ENCODE results near the gene SH3D19.

Gene SH3D19

GRCh38 chr4:151207868-151208267, 117.5 kb downstream of the SH3D19 start:
- Histone ChIP-seq H3K27ac (ENCODE audit: low read depth, low read length) (no peak overlapping the region), H3K27me3 (ENCODE audit: control insufficient read depth, insufficient read depth, low read length) (no peaks in the 10 kb centered on the region), H3K9ac (ENCODE audit: low read length) (no peak overlapping the region), H3K9me3 (ENCODE audit: control insufficient read depth, insufficient read depth, low read depth, low read length) (no peaks in the 10 kb centered on the region), H3K4me1 (ENCODE audit: control insufficient read depth, insufficient read depth, low read length) (peaks cover 4% of the 10 kb centered on the region; the same call in 1 of the 2 replicates), H3K4me3 (ENCODE audit: low read depth, low read length) (no peak overlapping the region), H3K36me3 (ENCODE audit: control insufficient read depth, insufficient read depth, low read length) (peaks cover 2% of the 10 kb centered on the region; the same call in 1 of the 2 replicates)

GRCh38 chr4:151207186-151207585, 118.2 kb downstream of the SH3D19 start:
- H3K9ac ChIP-seq (ENCODE audit: low read length), result no peak overlapping the region
- no peak overlapping the region for H3K27ac ChIP-seq (ENCODE audit: low read depth, low read length)
- peaks cover 4% of the 10 kb centered on the region; the same call in 1 of the 2 replicates for H3K4me1 ChIP-seq (ENCODE audit: control insufficient read depth, insufficient read depth, low read length)
- H3K27me3 ChIP-seq (ENCODE audit: control insufficient read depth, insufficient read depth, low read length), result no peaks in the 10 kb centered on the region
- H3K36me3 ChIP-seq (ENCODE audit: control insufficient read depth, insufficient read depth, low read length), result no peaks in the 10 kb centered on the region
- no peak overlapping the region for H3K4me3 ChIP-seq (ENCODE audit: low read depth, low read length)
- H3K9me3 ChIP-seq (ENCODE audit: control insufficient read depth, insufficient read depth, low read depth, low read length), result no peaks in the 10 kb centered on the region

DNA sequence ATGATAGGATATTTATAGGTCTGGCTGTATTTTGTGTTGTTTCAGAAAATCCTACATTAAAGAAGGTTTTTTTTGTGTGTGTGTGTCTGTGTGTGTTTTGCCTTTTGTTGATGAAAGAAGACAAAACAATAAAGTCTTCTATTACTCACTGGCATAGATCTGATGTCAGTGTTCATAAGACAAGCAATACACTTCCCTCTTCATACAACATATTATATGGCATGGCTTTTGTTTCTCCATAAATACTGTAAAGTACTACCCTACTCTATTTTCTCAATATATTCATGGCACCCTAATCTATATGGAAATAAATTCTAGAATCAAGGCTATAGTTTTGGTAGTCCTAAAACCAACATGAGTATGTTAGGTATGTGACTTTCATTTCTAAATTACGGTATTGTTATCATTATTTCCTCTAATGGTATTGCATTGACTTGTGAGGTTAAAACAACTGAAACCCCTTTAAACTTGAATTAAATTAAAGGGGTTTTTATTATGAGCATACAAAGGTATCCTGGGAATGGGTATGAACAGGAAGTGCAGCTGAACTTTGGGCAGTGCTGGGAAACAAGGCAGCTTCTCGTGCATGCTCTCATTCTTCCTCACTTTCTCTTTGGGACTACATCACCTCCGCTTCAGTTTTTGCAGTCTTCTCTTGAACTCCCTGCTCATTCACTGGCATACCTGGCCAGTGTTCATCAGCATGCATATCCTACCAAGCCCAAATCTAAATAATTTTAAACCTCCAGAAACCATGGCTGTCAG, 119.0 kb downstream of the SH3D19 start:
- H3K36me3 ChIP-seq (ENCODE audit: control insufficient read depth, insufficient read depth, low read length), result no peaks in the 10 kb centered on the region
- no peak overlapping the region for H3K4me3 ChIP-seq (ENCODE audit: low read depth, low read length)
- no peak overlapping the region for H3K9ac ChIP-seq (ENCODE audit: low read length)
- H3K9me3 ChIP-seq (ENCODE audit: control insufficient read depth, insufficient read depth, low read depth, low read length), result no peaks in the 10 kb centered on the region
- peaks cover 4% of the 10 kb centered on the region; the same call in 1 of the 2 replicates for H3K4me1 ChIP-seq (ENCODE audit: control insufficient read depth, insufficient read depth, low read length)
- no peak overlapping the region for H3K27ac ChIP-seq (ENCODE audit: low read depth, low read length)
- no peaks in the 10 kb centered on the region for H3K27me3 ChIP-seq (ENCODE audit: control insufficient read depth, insufficient read depth, low read length)

DNA sequence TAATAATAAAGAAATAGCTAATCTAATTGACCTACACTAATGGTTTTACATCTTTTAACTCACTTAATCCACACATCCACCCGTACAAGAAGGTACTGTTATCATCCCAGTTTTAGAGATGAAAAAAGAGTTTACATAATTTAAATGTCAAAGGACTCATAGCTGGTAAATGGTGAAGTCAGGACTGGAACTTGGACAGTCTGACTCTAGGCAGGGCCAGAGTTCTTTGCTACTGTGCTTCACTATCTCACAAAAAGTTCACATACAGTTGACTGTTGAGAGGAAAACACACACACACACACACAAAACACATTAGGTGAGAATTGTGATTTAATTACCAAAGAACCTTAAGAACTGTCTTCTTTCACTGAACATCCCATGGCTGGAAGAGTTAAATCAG, 119.7 kb downstream of the SH3D19 start:
- H3K9ac ChIP-seq (ENCODE audit: low read length), result no peak overlapping the region
- H3K27me3 ChIP-seq (ENCODE audit: control insufficient read depth, insufficient read depth, low read length), result no peaks in the 10 kb centered on the region
- H3K9me3 ChIP-seq (ENCODE audit: control insufficient read depth, insufficient read depth, low read depth, low read length), result no peaks in the 10 kb centered on the region
- no peak overlapping the region for H3K4me3 ChIP-seq (ENCODE audit: low read depth, low read length)
- no peak overlapping the region for H3K27ac ChIP-seq (ENCODE audit: low read depth, low read length)
- peaks cover 4% of the 10 kb centered on the region; the same call in 1 of the 2 replicates for H3K4me1 ChIP-seq (ENCODE audit: control insufficient read depth, insufficient read depth, low read length)
- H3K36me3 ChIP-seq (ENCODE audit: control insufficient read depth, insufficient read depth, low read length), result no peaks in the 10 kb centered on the region

- no peak overlapping the region for H3K27ac ChIP-seq (ENCODE audit: low read depth, low read length)
- H3K36me3 ChIP-seq (ENCODE audit: control insufficient read depth, insufficient read depth, low read length), result no peaks in the 10 kb centered on the region
- H3K4me3 ChIP-seq (ENCODE audit: low read depth, low read length), result no peak overlapping the region
- no peak overlapping the region for H3K9ac ChIP-seq (ENCODE audit: low read length)
- no peaks in the 10 kb centered on the region for H3K9me3 ChIP-seq (ENCODE audit: control insufficient read depth, insufficient read depth, low read depth, low read length)
- no peaks in the 10 kb centered on the region for H3K27me3 ChIP-seq (ENCODE audit: control insufficient read depth, insufficient read depth, low read length)
- peaks cover 4% of the 10 kb centered on the region; the same call in 1 of the 2 replicates for H3K4me1 ChIP-seq (ENCODE audit: control insufficient read depth, insufficient read depth, low read length)
These were observed 120.4 kb downstream of the SH3D19 start for GRCh38 chr4:151204925-151205524.

DNA sequence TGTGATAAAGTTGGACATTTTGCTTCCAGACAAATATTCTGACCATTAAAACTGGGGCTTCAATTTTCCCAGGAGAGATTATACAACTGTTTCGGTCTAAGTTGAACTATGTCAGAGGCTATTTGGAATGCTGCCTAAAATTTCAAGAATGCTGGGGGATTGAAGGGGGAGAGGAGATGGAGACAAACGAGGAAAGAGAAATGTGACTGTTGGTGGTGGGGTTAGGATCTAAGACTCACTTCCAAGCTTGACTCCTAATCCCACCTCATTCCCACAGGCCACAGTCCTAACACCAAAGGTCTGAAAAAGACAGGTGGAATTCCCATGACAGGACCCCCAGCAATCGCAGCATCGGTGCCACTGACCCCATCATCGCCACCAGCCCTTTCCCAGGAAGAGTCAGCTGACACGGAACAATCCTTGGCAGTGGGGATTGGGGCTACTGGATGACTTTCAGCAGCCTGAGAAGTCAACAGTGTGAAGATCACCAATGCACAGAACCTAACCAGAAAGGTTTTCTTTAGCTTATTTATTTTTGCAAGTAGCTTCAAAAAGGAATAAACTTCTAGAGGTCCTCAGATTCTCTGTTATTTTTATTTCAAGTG, 122.5 kb downstream of the SH3D19 start:
- Histone ChIP-seq H3K27me3 (ENCODE audit: control insufficient read depth, insufficient read depth, low read length) (no peaks in the 10 kb centered on the region), H3K36me3 (ENCODE audit: control insufficient read depth, insufficient read depth, low read length) (no peaks in the 10 kb centered on the region), H3K4me1 (ENCODE audit: control insufficient read depth, insufficient read depth, low read length) (peaks cover 4% of the 10 kb centered on the region; the same call in 1 of the 2 replicates), H3K9ac (ENCODE audit: low read length) (no peak overlapping the region), H3K9me3 (ENCODE audit: control insufficient read depth, insufficient read depth, low read depth, low read length) (no peaks in the 10 kb centered on the region), H3K4me3 (ENCODE audit: low read depth, low read length) (no peak overlapping the region), H3K27ac (ENCODE audit: low read depth, low read length) (no peak overlapping the region)

DNA sequence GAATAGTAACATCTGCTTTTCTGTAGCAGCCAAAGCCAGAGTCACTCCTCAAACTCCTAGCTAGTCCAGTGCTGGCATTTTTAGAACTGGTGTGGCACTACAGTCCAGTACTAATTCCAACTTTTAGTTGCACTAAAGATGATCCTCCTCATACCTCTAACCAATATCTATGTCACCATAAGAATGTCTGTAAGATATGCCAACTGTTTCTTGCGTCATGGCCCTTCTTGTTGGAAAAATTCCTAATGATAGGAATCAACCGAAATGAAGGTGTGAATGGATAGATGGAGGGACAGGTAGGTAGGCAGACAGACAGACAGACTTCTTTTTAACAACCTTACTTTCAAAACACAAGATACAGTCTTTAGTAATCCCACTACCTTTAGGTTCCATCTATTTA, 123.0 kb downstream of the SH3D19 start:
- Histone ChIP-seq H3K4me1 (ENCODE audit: control insufficient read depth, insufficient read depth, low read length) (peaks cover 4% of the 10 kb centered on the region; the same call in 1 of the 2 replicates), H3K27me3 (ENCODE audit: control insufficient read depth, insufficient read depth, low read length) (no peaks in the 10 kb centered on the region), H3K9ac (ENCODE audit: low read length) (no peak overlapping the region), H3K4me3 (ENCODE audit: low read depth, low read length) (no peak overlapping the region), H3K36me3 (ENCODE audit: control insufficient read depth, insufficient read depth, low read length) (no peaks in the 10 kb centered on the region), H3K9me3 (ENCODE audit: control insufficient read depth, insufficient read depth, low read depth, low read length) (no peaks in the 10 kb centered on the region), H3K27ac (ENCODE audit: low read depth, low read length) (no peak overlapping the region)

DNA sequence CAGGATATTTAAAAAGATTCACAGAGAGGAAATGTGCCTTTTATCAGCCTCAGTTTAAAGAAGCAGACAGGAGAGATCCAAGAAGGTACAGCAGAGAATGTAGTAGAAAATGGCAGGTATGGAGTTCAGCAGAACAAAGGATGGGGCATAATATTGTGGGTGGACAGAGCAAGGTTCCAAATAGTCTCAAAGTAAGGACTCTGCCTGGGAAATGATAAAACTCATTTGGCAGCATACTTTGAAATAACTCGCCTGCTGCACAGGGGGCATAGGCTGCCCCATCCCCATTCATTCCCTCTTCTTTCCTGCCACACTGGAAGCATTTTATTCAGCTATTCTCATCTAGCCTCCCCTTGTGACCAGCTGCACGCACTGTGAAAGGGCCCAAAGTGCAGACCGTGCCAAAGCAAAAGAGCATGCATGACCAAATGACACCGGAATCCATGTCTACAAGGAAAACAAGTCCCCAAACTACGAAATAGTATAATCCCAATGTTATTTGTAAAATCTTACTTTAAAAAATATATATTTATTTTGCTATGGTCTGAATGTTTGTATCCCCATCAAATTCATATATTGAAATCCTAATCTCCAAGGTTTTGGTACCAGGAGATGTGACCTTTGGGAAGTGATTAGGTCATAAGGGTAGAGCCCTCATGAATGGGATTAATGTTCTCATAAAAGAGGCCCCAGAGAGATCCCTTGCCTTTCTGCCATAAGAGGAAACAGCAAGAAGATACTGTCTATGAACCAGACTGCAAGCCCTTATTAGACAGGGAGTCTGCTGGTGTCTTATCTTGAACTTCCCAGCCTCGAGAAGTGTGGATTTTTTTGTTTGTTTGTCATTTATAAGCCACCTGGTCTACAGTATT, 125.8 kb downstream of the SH3D19 start:
- no peaks in the 10 kb centered on the region for H3K27me3 ChIP-seq (ENCODE audit: control insufficient read depth, insufficient read depth, low read length)
- H3K4me1 ChIP-seq (ENCODE audit: control insufficient read depth, insufficient read depth, low read length), result peaks cover 4% of the 10 kb centered on the region; the same call in 1 of the 2 replicates
- no peak overlapping the region for H3K27ac ChIP-seq (ENCODE audit: low read depth, low read length)
- H3K4me3 ChIP-seq (ENCODE audit: low read depth, low read length), result no peak overlapping the region
- H3K36me3 ChIP-seq (ENCODE audit: control insufficient read depth, insufficient read depth, low read length), result no peaks in the 10 kb centered on the region
- no peaks in the 10 kb centered on the region for H3K9me3 ChIP-seq (ENCODE audit: control insufficient read depth, insufficient read depth, low read depth, low read length)
- no peak overlapping the region for H3K9ac ChIP-seq (ENCODE audit: low read length)

- no peaks in the 10 kb centered on the region for H3K27me3 ChIP-seq (ENCODE audit: control insufficient read depth, insufficient read depth, low read length)
- peaks cover 4% of the 10 kb centered on the region; the same call in 1 of the 2 replicates for H3K4me1 ChIP-seq (ENCODE audit: control insufficient read depth, insufficient read depth, low read length)
- no peak overlapping the region for H3K4me3 ChIP-seq (ENCODE audit: low read depth, low read length)
- H3K36me3 ChIP-seq (ENCODE audit: control insufficient read depth, insufficient read depth, low read length), result no peaks in the 10 kb centered on the region
- no peak overlapping the region for H3K27ac ChIP-seq (ENCODE audit: low read depth, low read length)
- no peaks in the 10 kb centered on the region for H3K9me3 ChIP-seq (ENCODE audit: control insufficient read depth, insufficient read depth, low read depth, low read length)
- H3K9ac ChIP-seq (ENCODE audit: low read length), result no peak overlapping the region
These were observed 126.7 kb downstream of the SH3D19 start for GRCh38 chr4:151198748-151199147.

- H3K27me3 ChIP-seq (ENCODE audit: control insufficient read depth, insufficient read depth, low read length), result no peaks in the 10 kb centered on the region
- no peak overlapping the region for H3K4me3 ChIP-seq (ENCODE audit: low read depth, low read length)
These were observed 128.2 kb downstream of the SH3D19 start for GRCh38 chr4:151197247-151197646.

More at GRCh38 chr4:151197247-151197646, 128.2 kb downstream of the SH3D19 start:
- Histone ChIP-seq H3K4me1 (ENCODE audit: control insufficient read depth, insufficient read depth, low read length) (no peaks in the 10 kb centered on the region), H3K27ac (ENCODE audit: low read depth, low read length) (no peak overlapping the region), H3K9ac (ENCODE audit: low read length) (no peak overlapping the region), H3K36me3 (ENCODE audit: control insufficient read depth, insufficient read depth, low read length) (no peaks in the 10 kb centered on the region), H3K9me3 (ENCODE audit: control insufficient read depth, insufficient read depth, low read depth, low read length) (0 out of 2 replicates have a peak, but pooled peaks cover 3% of the 10 kb centered on the region)
